ENCODE results near the gene MFSD12. TPM values are rescaled to one million over a fixed set of nuclear protein-coding genes. Genes with fewer than 3 reads are reported as not detected.
A peak's percentile ranks its signal among the peaks of the same experiment; 100 is the strongest.
"Not testable (repeated sequence)": the region's sequence is repeated elsewhere in the genome, so short reads cannot be mapped to it uniquely, and the experiment has no call there.

MFSD12 gene
- total RNA-seq, 3 donors from 2014 or later, result 25.0 to 43.6 (median 36.8) TPM

GRCh38 chr19:3532154-3532786 lies 25.1 kb downstream of the MFSD12 start:
- intact Hi-C loops (cut with DNase I, micrococcal nuclease), result no loop called here
- DNase-seq, result no peak
- no peaks in the 10 kb centered on the region for H3K9me3 ChIP-seq
- ATAC-seq, result no peak
- H3K36me3 ChIP-seq (ENCODE audit: low read depth), result peaks cover 1% of the 10 kb centered on the region
- no peak overlapping the region for H3K4me3 ChIP-seq
- H3K4me1 ChIP-seq (ENCODE audit: low read depth), result no peaks in the 10 kb centered on the region
- TF ChIP-seq, protein P1, sequence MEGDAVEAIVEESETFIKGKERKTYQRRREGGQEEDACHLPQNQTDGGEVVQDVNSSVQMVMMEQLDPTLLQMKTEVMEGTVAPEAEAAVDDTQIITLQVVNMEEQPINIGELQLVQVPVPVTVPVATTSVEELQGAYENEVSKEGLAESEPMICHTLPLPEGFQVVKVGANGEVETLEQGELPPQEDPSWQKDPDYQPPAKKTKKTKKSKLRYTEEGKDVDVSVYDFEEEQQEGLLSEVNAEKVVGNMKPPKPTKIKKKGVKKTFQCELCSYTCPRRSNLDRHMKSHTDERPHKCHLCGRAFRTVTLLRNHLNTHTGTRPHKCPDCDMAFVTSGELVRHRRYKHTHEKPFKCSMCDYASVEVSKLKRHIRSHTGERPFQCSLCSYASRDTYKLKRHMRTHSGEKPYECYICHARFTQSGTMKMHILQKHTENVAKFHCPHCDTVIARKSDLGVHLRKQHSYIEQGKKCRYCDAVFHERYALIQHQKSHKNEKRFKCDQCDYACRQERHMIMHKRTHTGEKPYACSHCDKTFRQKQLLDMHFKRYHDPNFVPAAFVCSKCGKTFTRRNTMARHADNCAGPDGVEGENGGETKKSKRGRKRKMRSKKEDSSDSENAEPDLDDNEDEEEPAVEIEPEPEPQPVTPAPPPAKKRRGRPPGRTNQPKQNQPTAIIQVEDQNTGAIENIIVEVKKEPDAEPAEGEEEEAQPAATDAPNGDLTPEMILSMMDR (IDR thresholded peaks at IDR 0.05), result no peak

GRCh38 chr19:3531716-3532115 lies 25.7 kb downstream of the MFSD12 start:
- TF ChIP-seq, protein P1 (IDR thresholded peaks at IDR 0.05), result no peak
- Histone ChIP-seq H3K9me3 (no peaks in the 10 kb centered on the region), H3K4me3 (no peak overlapping the region), H3K36me3 (ENCODE audit: low read depth) (peaks cover 5% of the 10 kb centered on the region), H3K4me1 (ENCODE audit: low read depth) (no peaks in the 10 kb centered on the region)
- no peak for ATAC-seq
- intact Hi-C loops (cut with DNase I, micrococcal nuclease), result no loop called here
- DNase-seq, result peak in 1 of 3 donors; percentile 46

GRCh38 chr19:3530389-3530788 lies 27.0 kb downstream of the MFSD12 start:
- no peak for DNase-seq
- Histone ChIP-seq H3K4me3 (no peak overlapping the region), H3K36me3 (ENCODE audit: low read depth) (peaks cover 5% of the 10 kb centered on the region), H3K4me1 (ENCODE audit: low read depth) (no peaks in the 10 kb centered on the region), H3K9me3 (no peaks in the 10 kb centered on the region)
- intact Hi-C loops (cut with DNase I, micrococcal nuclease), result no loop called here
- ATAC-seq, result no peak
- TF ChIP-seq, protein P1 (IDR thresholded peaks at IDR 0.05), result no peak

DNA sequence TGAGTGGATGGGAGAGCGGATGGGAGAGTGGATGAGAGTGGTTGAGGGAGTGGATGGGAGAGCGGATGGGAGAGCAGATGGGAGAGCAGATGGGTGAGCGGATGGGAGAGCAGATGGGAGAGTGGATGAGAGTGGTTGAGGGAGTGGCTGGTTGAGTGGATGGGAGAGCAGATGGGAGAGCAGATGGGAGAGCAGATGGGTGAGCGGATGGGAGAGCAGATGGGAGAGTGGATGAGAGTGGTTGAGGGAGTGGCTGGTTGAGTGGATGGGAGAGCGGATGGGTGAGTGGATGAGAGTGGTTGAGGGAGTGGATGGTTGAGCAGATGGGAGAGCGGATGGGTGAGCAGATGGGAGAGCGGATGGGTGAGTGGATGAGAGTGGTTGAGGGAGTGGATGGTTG lies 28.1 kb downstream of the MFSD12 start:
- H3K4me1 ChIP-seq (ENCODE audit: low read depth); intact Hi-C loops (cut with DNase I, micrococcal nuclease); DNase-seq; H3K4me3 ChIP-seq; H3K36me3 ChIP-seq (ENCODE audit: low read depth); H3K9me3 ChIP-seq; ATAC-seq: not testable (repeated sequence)

DNA sequence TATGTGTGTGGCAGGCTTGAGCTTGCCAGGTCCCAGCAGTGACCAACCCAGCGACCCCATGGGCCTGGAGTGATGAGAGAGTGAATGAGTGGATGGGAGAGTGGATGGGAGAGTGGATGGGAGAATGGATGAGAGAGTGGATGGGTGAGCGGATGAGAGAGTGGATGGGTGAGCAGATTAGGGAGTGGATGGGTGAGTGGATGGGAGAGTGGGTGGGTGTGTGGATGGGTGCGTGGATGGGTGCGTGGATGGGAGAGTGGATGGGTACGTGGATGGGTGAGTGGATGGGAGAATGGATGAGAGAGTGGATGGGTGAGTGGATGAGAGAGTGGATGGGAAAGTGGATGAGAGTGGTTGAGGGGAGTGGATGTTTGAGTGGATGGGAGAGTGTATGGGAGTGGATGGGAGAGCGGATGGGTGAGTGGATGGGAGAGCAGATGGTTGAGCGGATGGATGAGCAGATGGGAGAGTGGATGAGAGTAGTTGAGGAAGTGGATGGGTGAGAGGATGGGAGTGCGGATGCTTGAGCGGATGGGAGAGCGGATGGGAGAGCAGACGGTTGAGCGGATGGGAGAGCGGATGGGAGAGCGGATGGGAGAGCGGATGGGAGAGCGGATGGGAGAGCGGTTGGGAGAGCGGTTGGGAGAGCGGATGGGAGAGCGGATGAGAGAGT lies 28.7 kb downstream of the MFSD12 start:
- intact Hi-C loops (cut with DNase I, micrococcal nuclease), result no loop called here
- DNase-seq (no peak), ATAC-seq (no peak)
- TF ChIP-seq, protein P1 (IDR thresholded peaks at IDR 0.05), result no peak
- H3K36me3 ChIP-seq (ENCODE audit: low read depth), result peaks cover 5% of the 10 kb centered on the region
- no peaks in the 10 kb centered on the region for H3K9me3 ChIP-seq
- H3K4me3 ChIP-seq, result no peak overlapping the region
- H3K4me1 ChIP-seq (ENCODE audit: low read depth), result no peaks in the 10 kb centered on the region

DNA sequence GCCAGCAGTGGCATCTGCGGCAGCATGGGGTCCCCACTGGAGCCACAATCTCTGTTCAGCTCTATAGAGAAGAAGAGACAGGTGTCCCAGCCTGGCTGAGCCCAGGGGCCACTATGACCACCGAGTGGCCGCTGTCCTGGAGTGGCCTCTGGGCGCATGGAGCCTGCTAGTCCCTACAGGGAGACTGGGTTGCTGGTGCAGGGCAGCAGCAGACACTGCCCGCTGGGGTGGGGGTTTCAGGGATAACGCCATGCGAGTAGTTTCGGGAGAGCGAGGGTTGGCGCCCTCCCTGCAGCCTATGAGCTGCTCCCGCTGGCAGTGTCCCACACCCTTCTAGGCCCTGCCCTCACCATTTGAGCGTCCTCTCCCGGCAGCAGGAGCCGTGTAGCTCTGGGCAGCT lies 29.3 kb downstream of the MFSD12 start:
- intact Hi-C loops (cut with DNase I, micrococcal nuclease), result no loop called here
- Histone ChIP-seq H3K36me3 (ENCODE audit: low read depth) (peaks cover 5% of the 10 kb centered on the region), H3K9me3 (no peaks in the 10 kb centered on the region), H3K4me3 (no peak overlapping the region), H3K4me1 (ENCODE audit: low read depth) (no peaks in the 10 kb centered on the region)
- ATAC-seq (no peak), DNase-seq (no peak)
- TF ChIP-seq, protein P1 (IDR thresholded peaks at IDR 0.05), result no peak

All from mucosa of descending colon (tissue), 3 donors.